PC-3 (cell line): ENCODE data around the gene CLOCK. TPM values are rescaled to one million over a fixed set of nuclear protein-coding genes. Genes with fewer than 3 reads are reported as not detected.
A peak's percentile ranks its signal among the peaks of the same experiment; 100 is the strongest.

ENCODE experiments used
- ATAC-seq: fragments of 200-7000 bp; cut with Tn5 transposase; 2 replicates; pipeline ENCODE4 v1.9.1; 2020; ENCODE audit warnings: mild to moderate bottlenecking, moderate library complexity
- BruUV-seq: library from RNA; stranded (reverse); fragments of 400-500 nt; replicated peaks from 2 replicates; lab custom pipeline; 2021; lab: Mats Ljungman, UMichigan
- CTCF ChIA-PET: fragments of 300-600 bp; sonication (Branson Sonifier 250); formaldehyde crosslinking; loops from one replicate; lab custom pipeline; 2022; ENCODE audit warnings: antibody characterized with exemption; lab: Charles Lee
- POLR2A ChIA-PET: fragments of 300-600 bp; sonication (Branson Sonifier 250); formaldehyde crosslinking; loops from one replicate; lab custom pipeline; 2022; ENCODE audit warnings: antibody characterized with exemption; ENCODE audit not compliant: unreplicated experiment; lab: Charles Lee
- DNase-seq: peaks from one replicate; pipeline ENCODE4 v3.0.0-alpha.2; 2015
- H2AFZ ChIP-seq: fragments of 300-600 bp; sonication (generic); 2 replicates; pipeline ENCODE4 v1.6.0; 2016; ENCODE audit warnings: antibody characterized with exemption, low read length
- H3F3A ChIP-seq: fragments of 300-600 bp; sonication (generic); one replicate; pipeline ENCODE4 v1.6.0; 2017; ENCODE audit warnings: antibody characterized with exemption, low read length, control low read depth, mild to moderate bottlenecking; ENCODE audit not compliant: unreplicated experiment
- H3K27ac ChIP-seq: fragments of 300-600 bp; sonication (generic); 2 replicates; pipeline ENCODE4 v1.5.1; 2016; ENCODE audit warnings: mild to moderate bottlenecking, low read length
- H3K27me3 ChIP-seq: fragments of 300-600 bp; sonication (generic); 2 replicates; pipeline ENCODE4 v1.6.1; 2016; ENCODE audit warnings: low read length, mixed read lengths
- H3K36me3 ChIP-seq: fragments of 300-600 bp; sonication (generic); 2 replicates; pipeline ENCODE4 v1.6.1; 2016; ENCODE audit warnings: low read depth, mixed run types, low read length, mixed read lengths
- H3K4me1 ChIP-seq: fragments of 300-600 bp; sonication (generic); 2 replicates; pipeline ENCODE4 v1.5.1; 2016; ENCODE audit warnings: low read length; ENCODE audit not compliant: insufficient read depth
- H3K4me2 ChIP-seq: fragments of 300-600 bp; sonication (generic); 2 replicates; pipeline ENCODE4 v1.6.0; 2016; ENCODE audit warnings: low read length
- H3K4me3 ChIP-seq: fragments of 300-600 bp; sonication (generic); 2 replicates; pipeline ENCODE4 v1.5.1; 2016; ENCODE audit warnings: mild to moderate bottlenecking, low read length, mixed read lengths
- H3K79me2 ChIP-seq: fragments of 300-600 bp; sonication (generic); 2 replicates; pipeline ENCODE4 v1.6.1; 2017; ENCODE audit warnings: low read length, mixed read lengths
- H3K9ac ChIP-seq: fragments of 300-600 bp; sonication (generic); 2 replicates; pipeline ENCODE4 v1.6.0; 2016; ENCODE audit warnings: mild to moderate bottlenecking, low read length
- H3K9me2 ChIP-seq: fragments of 300-600 bp; sonication (generic); replicated peaks from 2 replicates; pipeline ENCODE4 v1.6.1; 2016; ENCODE audit warnings: mixed run types, low read length, mixed read lengths
- H3K9me3 ChIP-seq: fragments of 300-600 bp; sonication (generic); 2 replicates; pipeline ENCODE4 v1.6.1; 2016; ENCODE audit warnings: low read length, mixed read lengths
- H4K20me1 ChIP-seq: fragments of 300-600 bp; sonication (generic); 2 replicates; pipeline ENCODE4 v1.6.1; 2016; ENCODE audit warnings: low read length, mixed read lengths
- CTCF ChIP-seq: fragments of 300-600 bp; sonication (generic); conservative IDR thresholded peaks from 2 replicates; pipeline ENCODE4 v1.5.1; 2017; ENCODE audit warnings: antibody characterized with exemption, low read depth, mild to moderate bottlenecking, low read length
- EZH2 ChIP-seq: fragments of 300-600 bp; sonication (generic); IDR thresholded peaks from one replicate; pipeline ENCODE4 v1.6.1; 2017; ENCODE audit warnings: antibody characterized with exemption, mild to moderate bottlenecking, low read length; ENCODE audit not compliant: unreplicated experiment
- EZH2phosphoT487 ChIP-seq: fragments of 300-600 bp; sonication (generic); IDR thresholded peaks from 2 replicates; pipeline ENCODE4 v1.6.1; 2018; ENCODE audit warnings: mild to moderate bottlenecking, antibody characterized with exemption, low read length, borderline replicate concordance
- intact Hi-C: fragments of 100-400 bp; cut with micrococcal nuclease; formaldehyde crosslinking; loops from 2 replicates; pipeline ENCODE4 v1.9.0; 2023
- total RNA-seq: library from RNA; depleted of rRNA; stranded (reverse); fragments of >200 nt; gene quantifications from 2 replicates; pipeline ENCODE4 v1.2.3, GENCODE V29; 2014

The CLOCK gene
- total RNA-seq, 1 experiment from 2014 or later: 39.7 TPM

DNA sequence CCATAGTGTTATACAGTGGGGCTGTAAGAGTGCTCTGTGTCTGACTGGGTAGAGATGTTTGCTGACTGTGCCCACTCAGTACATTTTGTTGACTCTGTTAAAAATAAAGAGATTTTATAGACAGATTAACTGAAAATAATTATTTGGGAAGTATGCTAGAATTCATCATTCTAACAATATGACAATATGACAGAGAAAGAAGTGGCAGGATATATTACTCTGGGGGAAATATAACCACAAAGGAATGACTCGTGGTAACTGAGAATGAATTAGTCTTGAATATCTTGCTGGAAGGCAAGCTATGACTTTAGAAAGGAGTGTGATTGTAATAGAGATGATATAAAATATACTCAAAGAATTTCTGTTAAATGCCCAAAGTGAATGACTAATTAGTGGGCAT, 104.2 kb downstream of the CLOCK start:
- no peaks in the 10 kb centered on the region for H3K79me2 ChIP-seq
- H3K9ac ChIP-seq: no peak overlapping the region
- intact Hi-C loops: loop anchor here (5.0 kb wide), 2 partner anchors 95 to 470 kb away; partner anchors contain the start of gene SRD5A3
- H2AFZ ChIP-seq: no peak overlapping the region
- ATAC-seq: peak; percentile 28
- no peak for TF ChIP-seq EZH2phosphoT487
- no TSS peak for BruUV-seq
- H3K4me1 ChIP-seq: peaks cover 22% of the 10 kb centered on the region
- POLR2A ChIA-PET: no interaction called here
- H3K9me2 ChIP-seq: no peaks in the 10 kb centered on the region
- peak; percentile 54 for DNase-seq
- no peaks in the 10 kb centered on the region for H3K9me3 ChIP-seq
- H3K27ac ChIP-seq: no peak overlapping the region
- no peak overlapping the region for H3K4me2 ChIP-seq
- H3K27me3 ChIP-seq: no peaks in the 10 kb centered on the region
- peaks cover 33% of the 10 kb centered on the region; the same call in 1 of the 2 replicates for H3K36me3 ChIP-seq
- H3F3A ChIP-seq: no peaks in the 10 kb centered on the region
- H3K4me3 ChIP-seq: no peak overlapping the region
- no peaks in the 10 kb centered on the region for H4K20me1 ChIP-seq
- CTCF ChIA-PET: interaction anchor here (0.5 kb wide), 1 partner anchor 32 kb away, joined by 3 read pairs; no protein-coding TSS in a partner anchor

- H3K27me3 ChIP-seq: no peaks in the 10 kb centered on the region
- H3K9me2 ChIP-seq: no peaks in the 10 kb centered on the region
- H3K36me3 ChIP-seq: peaks cover 46% of the 10 kb centered on the region; the same call in 1 of the 2 replicates
- H3K4me3 ChIP-seq: no peak overlapping the region
- ChIA-PET POLR2A (no interaction called here), CTCF (no interaction called here)
- H3K9me3 ChIP-seq: no peaks in the 10 kb centered on the region
- H3K9ac ChIP-seq: no peak overlapping the region
- no peak overlapping the region for H2AFZ ChIP-seq
- DNase-seq: no peak
- no peak for TF ChIP-seq CTCF
- TF ChIP-seq EZH2phosphoT487: no peak
- no peak for TF ChIP-seq EZH2
- ATAC-seq: no peak
- H3K4me2 ChIP-seq: no peak overlapping the region
- intact Hi-C loops: loop anchor here (5.0 kb wide), 2 partner anchors 93 to 468 kb away; partner anchors contain the start of gene SRD5A3
- H3K27ac ChIP-seq: no peak overlapping the region
- BruUV-seq: no TSS peak
- H3F3A ChIP-seq: no peaks in the 10 kb centered on the region
- H3K79me2 ChIP-seq: no peaks in the 10 kb centered on the region
- no peaks in the 10 kb centered on the region for H4K20me1 ChIP-seq
- H3K4me1 ChIP-seq: peaks cover 21% of the 10 kb centered on the region
These were observed 105.9 kb downstream of the CLOCK start for GRCh38 chr4:55440786-55441185.

DNA sequence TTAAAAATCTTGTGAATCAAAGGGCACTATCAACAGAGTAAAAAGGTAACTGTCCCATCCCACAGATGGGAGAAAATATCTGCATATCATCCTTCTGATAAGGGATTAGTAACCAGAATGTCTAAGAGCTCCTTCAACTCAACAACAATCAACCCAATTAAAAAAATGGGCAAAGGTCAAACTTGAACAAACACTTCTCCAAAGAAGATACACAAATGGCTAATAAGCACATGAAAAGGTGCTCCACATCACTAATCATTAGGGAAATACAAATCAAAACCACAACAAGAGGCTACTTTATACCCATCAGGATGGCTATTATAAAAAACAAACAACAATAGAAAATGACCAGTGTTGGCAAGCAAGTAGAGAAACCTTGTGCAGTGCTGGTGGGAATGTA, 107.7 kb downstream of the CLOCK start:
- TF ChIP-seq CTCF: no peak
- TF ChIP-seq EZH2phosphoT487: no peak
- TF ChIP-seq EZH2: no peak
- no peak for DNase-seq
- Histone ChIP-seq H3K79me2 (no peaks in the 10 kb centered on the region), H4K20me1 (no peaks in the 10 kb centered on the region), H3K4me1 (peaks cover 18% of the 10 kb centered on the region), H3K4me3 (no peak overlapping the region), H3K36me3 (peaks cover 56% of the 10 kb centered on the region), H3K9me2 (no peaks in the 10 kb centered on the region), H3K9me3 (no peaks in the 10 kb centered on the region), H3K27me3 (no peaks in the 10 kb centered on the region), H3K27ac (no peak overlapping the region), H3F3A (no peaks in the 10 kb centered on the region), H3K4me2 (no peak overlapping the region), H3K9ac (no peak overlapping the region), H2AFZ (no peak overlapping the region)
- no TSS peak for BruUV-seq
- POLR2A ChIA-PET: no interaction called here
- intact Hi-C loops: no loop called here
- CTCF ChIA-PET: interaction anchor here (0.7 kb wide), 1 partner anchor 94 kb away, joined by 3 read pairs; no protein-coding TSS in a partner anchor
- no peak for ATAC-seq
